GM12878 (cell line): ENCODE data around the gene ZNF44. TPM values are rescaled to one million over a fixed set of nuclear protein-coding genes. Genes with fewer than 3 reads are reported as not detected.

Experiments used
- BRCA1 ChIP-seq: IDR thresholded peaks from 2 replicates; pipeline ENCODE4 v1.6.1; 2011; ENCODE audit warnings: low read depth, low read length, improper control_type of control experiment
- CHD2 ChIP-seq: IDR thresholded peaks from 2 replicates; pipeline ENCODE4 v1.6.1; 2011; ENCODE audit warnings: low read depth, low read length, improper control_type of control experiment, borderline replicate concordance
- CREB1 ChIP-seq: IDR thresholded peaks from 2 replicates; pipeline ENCODE4 v1.6.1; 2012; ENCODE audit warnings: low read depth, mild to moderate bottlenecking, inconsistent platforms
- CTCF ChIP-seq, 3 experiments: IDR thresholded peaks in 2 of 3; conservative IDR thresholded peaks in 1 of 3; 2 replicates each; pipeline ENCODE4 v1.5.1; 2011; ENCODE audit warnings: low read depth in 3 of 3, low read length in 3 of 3, mild to moderate bottlenecking in 3 of 3, control low read depth in 2 of 3, moderate library complexity in 2 of 3, inconsistent platforms in 1 of 3, mixed read lengths in 1 of 3; ENCODE audit not compliant: control insufficient read depth in 2 of 3, insufficient read depth in 1 of 3; ENCODE audit errors: extremely low read depth in 1 of 3
- DPF2 ChIP-seq: fragments of 450-650 bp; IDR thresholded peaks from 2 replicates; pipeline ENCODE4 v1.6.1; 2017; ENCODE audit warnings: mild to moderate bottlenecking
- ESRRA ChIP-seq: IDR thresholded peaks from 2 replicates; pipeline ENCODE4 v1.6.1; 2012; ENCODE audit warnings: mild to moderate bottlenecking, low read length, improper control_type of control experiment
- FOXK2 ChIP-seq: fragments of 450-650 bp; IDR thresholded peaks from 2 replicates; pipeline ENCODE4 v1.6.1; 2017; ENCODE audit warnings: mild to moderate bottlenecking, moderate library complexity
- LARP7 ChIP-seq: fragments of 450-650 bp; IDR thresholded peaks from 2 replicates; pipeline ENCODE4 v1.6.1; 2017; ENCODE audit warnings: mild to moderate bottlenecking
- MLLT1 ChIP-seq: fragments of 450-650 bp; IDR thresholded peaks from 2 replicates; pipeline ENCODE4 v1.6.1; 2016; ENCODE audit warnings: mild to moderate bottlenecking
- PKNOX1 ChIP-seq: fragments of 450-650 bp; IDR thresholded peaks from 2 replicates; pipeline ENCODE4 v1.6.1; 2016; ENCODE audit warnings: mild to moderate bottlenecking
- RAD21 ChIP-seq: IDR thresholded peaks from 2 replicates; pipeline ENCODE4 v1.6.1; 2011; ENCODE audit warnings: mild to moderate bottlenecking, low read depth, low read length, moderate library complexity; ENCODE audit not compliant: insufficient read depth
- RFX5 ChIP-seq: IDR thresholded peaks from 2 replicates; pipeline ENCODE4 v1.6.1; 2011; ENCODE audit warnings: low read depth, low read length, improper control_type of control experiment
- TCF3 ChIP-seq: IDR thresholded peaks from 2 replicates; pipeline ENCODE4 v1.6.1; 2012; ENCODE audit warnings: low read depth, mild to moderate bottlenecking, low read length, borderline replicate concordance; ENCODE audit not compliant: insufficient read depth
- USF2 ChIP-seq: IDR thresholded peaks from 2 replicates; pipeline ENCODE4 v1.6.1; 2011; ENCODE audit warnings: low read depth, low read length, improper control_type of control experiment, borderline replicate concordance
- ZNF687 ChIP-seq: fragments of 450-650 bp; IDR thresholded peaks from 2 replicates; pipeline ENCODE4 v1.6.1; 2017; ENCODE audit warnings: mild to moderate bottlenecking, moderate library complexity
- ZZZ3 ChIP-seq: IDR thresholded peaks from 2 replicates; pipeline ENCODE4 v1.6.1; 2011; ENCODE audit warnings: low read depth; ENCODE audit not compliant: control insufficient read depth, insufficient read length
- polyA plus RNA-seq, 11 experiments: library from polyadenylated mRNA; depleted of rRNA in 4 of 11; unstranded in 6 of 11; stranded (reverse) in 5 of 11; fragments of >200 nt; fragmentation: Nextera tagmentation in 4 of 11; fragmentation: Illumina TruSeq in 1 of 11; extraction: Ambion mirVana in 4 of 11; extraction: Trizol in 1 of 11; gene quantifications; 1 replicate in 1 of 11; 2 replicates in 10 of 11; pipeline versions ENCODE4 v1.2.1 to v1.2.3, GENCODE V29; 2011 to 2016; ENCODE audit warnings: inconsistent platforms in 2 of 11, missing spikeins in 2 of 11, low read depth in 1 of 11
- total RNA-seq, 4 experiments: library from RNA; depleted of rRNA in 3 of 4; stranded (reverse); fragments of >200 nt in 3 of 4; fragmentation: Illumina TruSeq in 1 of 4; extraction: Trizol in 1 of 4; gene quantifications; 2 replicates each; pipeline versions ENCODE4 v1.2.1 to v1.2.3, GENCODE V29; 2013 to 2021
- TF ChIP-seq, protein P1 (sequence below): fragments of 450-650 bp; IDR thresholded peaks from 2 replicates; pipeline ENCODE4 v1.6.1; 2018; ENCODE audit warnings: borderline replicate concordance, mild to moderate bottlenecking; ENCODE audit not compliant: partially characterized antibody

Gene ZNF44
- total and polyA plus RNA-seq, 10 of the 15 experiments (the other 5 are each of a cell fraction or from before 2014, with no cell fraction given), result 3.7 to 11.3 (median 5.4) TPM

DNA sequence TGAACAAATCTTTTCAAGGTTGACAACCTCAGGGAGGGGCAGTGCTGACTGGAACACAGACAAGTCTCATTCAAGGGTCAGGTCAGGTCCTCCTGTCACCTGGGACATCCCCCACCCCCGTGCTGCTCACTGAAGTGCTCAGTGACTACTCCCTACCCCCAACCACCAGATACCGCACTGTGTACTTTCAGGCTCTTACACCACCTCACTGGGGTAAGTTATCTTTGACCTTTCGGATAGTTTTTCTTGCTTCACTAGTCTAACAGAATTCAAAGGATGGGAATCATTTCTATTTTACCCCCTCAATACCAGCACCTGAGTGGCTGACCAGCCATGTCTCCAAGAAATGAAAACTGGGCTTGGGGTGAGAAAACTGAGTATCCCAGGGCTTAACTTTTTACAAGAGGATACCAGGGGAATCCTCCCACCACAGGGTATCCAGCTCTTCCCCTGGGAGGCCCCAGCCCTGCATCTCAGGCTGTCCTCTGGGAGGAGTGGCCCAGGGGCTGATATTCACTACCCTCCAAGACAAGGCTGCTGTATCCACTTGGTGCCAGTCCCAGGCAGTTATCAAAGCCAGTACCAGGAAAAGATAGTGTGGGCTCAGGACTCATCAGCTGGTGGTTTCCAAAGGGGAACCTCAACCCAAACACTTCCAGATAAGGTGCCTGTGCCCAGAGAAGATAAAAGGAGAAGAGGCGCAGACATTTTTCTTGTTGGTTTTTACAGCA lies 36.7 kb upstream of the ZNF44 start (continued):
- TF ChIP-seq ZNF687 (no peak), CTCF (IDR thresholded peaks at IDR 0.05 in 2 of 3, conservative IDR thresholded peaks at IDR 0.05 in 1 of 3; ENCODE audit: control insufficient read depth in 2 of 3, extremely low read depth in 1 of 3, insufficient read depth in 1 of 3, low read depth in 3 of 3, low read length in 3 of 3) (no peak), FOXK2 (no peak; the same call in 1 of the 2 replicates), CREB1 (peak; percentile 36; the same call in 1 of the 2 replicates), DPF2 (peak; percentile 68), RAD21 (peak; percentile 6; the same call in 1 of the 2 replicates), CHD2 (peak; percentile 90), USF2 (no peak), RFX5 (no peak), LARP7 (no peak), ESRRA (no peak), ZZZ3 (no peak), MLLT1 (peak; percentile 77), TCF3 (no peak), PKNOX1 (peak; percentile 66), BRCA1 (no peak)
- TF ChIP-seq, protein P1, sequence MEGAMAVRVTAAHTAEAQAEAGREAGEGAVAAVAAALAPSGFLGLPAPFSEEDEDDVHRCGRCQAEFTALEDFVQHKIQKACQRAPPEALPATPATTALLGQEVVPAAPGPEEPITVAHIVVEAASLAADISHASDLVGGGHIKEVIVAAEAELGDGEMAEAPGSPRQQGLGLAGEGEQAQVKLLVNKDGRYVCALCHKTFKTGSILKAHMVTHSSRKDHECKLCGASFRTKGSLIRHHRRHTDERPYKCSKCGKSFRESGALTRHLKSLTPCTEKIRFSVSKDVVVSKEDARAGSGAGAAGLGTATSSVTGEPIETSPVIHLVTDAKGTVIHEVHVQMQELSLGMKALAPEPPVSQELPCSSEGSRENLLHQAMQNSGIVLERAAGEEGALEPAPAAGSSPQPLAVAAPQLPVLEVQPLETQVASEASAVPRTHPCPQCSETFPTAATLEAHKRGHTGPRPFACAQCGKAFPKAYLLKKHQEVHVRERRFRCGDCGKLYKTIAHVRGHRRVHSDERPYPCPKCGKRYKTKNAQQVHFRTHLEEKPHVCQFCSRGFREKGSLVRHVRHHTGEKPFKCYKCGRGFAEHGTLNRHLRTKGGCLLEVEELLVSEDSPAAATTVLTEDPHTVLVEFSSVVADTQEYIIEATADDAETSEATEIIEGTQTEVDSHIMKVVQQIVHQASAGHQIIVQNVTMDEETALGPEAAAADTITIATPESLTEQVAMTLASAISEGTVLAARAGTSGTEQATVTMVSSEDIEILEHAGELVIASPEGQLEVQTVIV, result no peak
